HEK293 (cell line): ENCODE data around the gene APBB2.
A peak's percentile ranks its signal among the peaks of the same experiment; 100 is the strongest.

ENCODE experiments used
- CTCF ChIA-PET: fragments of 350-600 bp; formaldehyde crosslinking; extraction: SDS; loops from one replicate; lab custom pipeline; 2021; ENCODE audit warnings: antibody characterized with exemption; lab: Yijun Ruan, JAX
- POLR2A ChIA-PET: fragments of 300-600 bp; formaldehyde crosslinking; extraction: SDS; loops from one replicate; lab custom pipeline; 2020; ENCODE audit warnings: antibody characterized with exemption, inconsistent platforms; lab: Yijun Ruan, JAX
- H3K27ac ChIP-seq: fragments of 200-500 bp; sonication (Bioruptor generic); 2 replicates; pipeline ENCODE4 v1.5.1; 2014; ENCODE audit warnings: low read depth, low read length, control low read depth, inconsistent platforms; ENCODE audit errors: extremely low read depth
- H3K36me3 ChIP-seq, 2 experiments: fragments of 200-500 bp in 1 of 2; sonication (Bioruptor generic) in 1 of 2; 1 replicate in 1 of 2; 2 replicates in 1 of 2; pipeline ENCODE4 v1.5.1; 2014 to 2017; ENCODE audit warnings: inconsistent platforms in 2 of 2, low read length in 2 of 2; ENCODE audit not compliant: control insufficient read depth in 2 of 2, insufficient read depth in 1 of 2
- H3K4me1 ChIP-seq: fragments of 200-500 bp; sonication (Bioruptor generic); 2 replicates; pipeline ENCODE4 v1.5.1; 2014; ENCODE audit warnings: mild to moderate bottlenecking, low read length, inconsistent platforms; ENCODE audit not compliant: control insufficient read depth, insufficient read depth
- H3K4me3 ChIP-seq: 2 replicates; pipeline ENCODE4 v1.5.1; 2011; ENCODE audit warnings: low read depth, mild to moderate bottlenecking, control low read depth, low read length, moderate library complexity
- H3K9me3 ChIP-seq: fragments of 200-500 bp; sonication (Bioruptor generic); 2 replicates; pipeline ENCODE4 v1.5.1; 2014; ENCODE audit warnings: low read depth, low read length, inconsistent platforms; ENCODE audit not compliant: control insufficient read depth, insufficient read depth
- INSM2 ChIP-seq: fragments of 450-650 bp; formaldehyde crosslinking; IDR thresholded peaks from 2 replicates; pipeline ENCODE4 v1.5.1; 2016; ENCODE audit warnings: missing biosample characterization, missing genetic modification characterization
- PBX3 ChIP-seq: sonication (generic); formaldehyde crosslinking; IDR thresholded peaks from 2 replicates; pipeline ENCODE4 v1.8.1; 2022; ENCODE audit warnings: mild to moderate bottlenecking, moderate library complexity, missing genetic modification reagents
- SP3 ChIP-seq: fragments of 450-650 bp; formaldehyde crosslinking; IDR thresholded peaks from 2 replicates; pipeline ENCODE4 v1.5.1; 2016; ENCODE audit warnings: missing biosample characterization, missing genetic modification characterization
- ZBTB11 ChIP-seq: fragments of 450-650 bp; formaldehyde crosslinking; conservative IDR thresholded peaks from 2 replicates; pipeline ENCODE4 v1.5.1; 2016; ENCODE audit warnings: low read depth, missing biosample characterization, missing genetic modification characterization
- ZBTB8A ChIP-seq: fragments of 450-650 bp; formaldehyde crosslinking; IDR thresholded peaks from 2 replicates; pipeline ENCODE4 v1.5.1; 2016; ENCODE audit warnings: missing biosample characterization, missing genetic modification characterization
- ZNF138 ChIP-seq: fragments of 450-650 bp; formaldehyde crosslinking; IDR thresholded peaks from 2 replicates; pipeline ENCODE4 v1.5.1; 2016; ENCODE audit warnings: missing biosample characterization, missing genetic modification characterization, borderline replicate concordance
- ZNF280C ChIP-seq: fragments of 450-650 bp; formaldehyde crosslinking; IDR thresholded peaks from 2 replicates; pipeline ENCODE4 v1.5.1; 2016; ENCODE audit warnings: missing biosample characterization, missing genetic modification characterization
- ZNF341 ChIP-seq: fragments of 450-650 bp; formaldehyde crosslinking; IDR thresholded peaks from 2 replicates; pipeline ENCODE4; 2016; ENCODE audit warnings: low read depth, missing biosample characterization, missing genetic modification characterization
- ZNF37A ChIP-seq: fragments of 450-650 bp; IDR thresholded peaks from 2 replicates; pipeline ENCODE4 v1.5.1; 2018; ENCODE audit warnings: missing biosample characterization, missing genetic modification characterization
- ZNF48 ChIP-seq: fragments of 450-650 bp; formaldehyde crosslinking; IDR thresholded peaks from 2 replicates; pipeline ENCODE4 v1.5.1; 2016; ENCODE audit warnings: missing biosample characterization, missing genetic modification characterization
- ZNF488 ChIP-seq: fragments of 450-650 bp; formaldehyde crosslinking; IDR thresholded peaks from 2 replicates; pipeline ENCODE4 v1.5.1; 2016; ENCODE audit warnings: missing biosample characterization, missing genetic modification characterization
- ZNF624 ChIP-seq: fragments of 450-650 bp; formaldehyde crosslinking; IDR thresholded peaks from 2 replicates; pipeline ENCODE4 v1.5.1; 2017; ENCODE audit warnings: missing biosample characterization, missing genetic modification characterization
- ZNF658 ChIP-seq: fragments of 450-650 bp; formaldehyde crosslinking; IDR thresholded peaks from 2 replicates; pipeline ENCODE4; 2016; ENCODE audit warnings: missing biosample characterization, missing genetic modification characterization
- ZNF677 ChIP-seq: fragments of 450-650 bp; IDR thresholded peaks from 2 replicates; pipeline ENCODE4 v1.5.0; 2018; ENCODE audit warnings: missing biosample characterization, mild to moderate bottlenecking, missing genetic modification characterization, moderate library complexity
- ZSCAN30 ChIP-seq: fragments of 450-650 bp; IDR thresholded peaks from 2 replicates; pipeline ENCODE4 v1.5.1; 2018; ENCODE audit warnings: missing biosample characterization, mild to moderate bottlenecking, missing genetic modification characterization, moderate library complexity

The APBB2 gene

GRCh38 chr4:40856840-40857362 lies 357.4 kb downstream of the APBB2 start (continued):
- TF ChIP-seq INSM2 (tag by site-specific recombination) (no peak), ZBTB8A (tag by site-specific recombination) (peak; percentile 86), ZBTB11 (tag by site-specific recombination) (no peak)

- CTCF ChIA-PET: interaction anchor here (0.9 kb wide), 1 partner anchor 42 kb away, joined by 4 read pairs; no protein-coding TSS in a partner anchor
- Histone ChIP-seq H3K4me1 (no peaks in the 10 kb centered on the region), H3K36me3 (no peaks in the 10 kb centered on the region), H3K27ac (no peak overlapping the region; the same call in 1 of the 2 replicates), H3K9me3 (no peaks in the 10 kb centered on the region), H3K4me3 (peak overlapping the region; percentile 55)
- POLR2A ChIA-PET: interaction anchor here (0.6 kb wide), 1 partner anchor 1051 kb away, joined by 5 read pairs; no protein-coding TSS in a partner anchor
- TF ChIP-seq ZNF341 (tag by site-specific recombination) (no peak), ZSCAN30 (no peak), ZNF658 (tag by site-specific recombination) (no peak)
These were observed 358.0 kb downstream of the APBB2 start for GRCh38 chr4:40856277-40856839.

- POLR2A ChIA-PET: no interaction called here
These were observed 363.8 kb downstream of the APBB2 start for GRCh38 chr4:40850496-40850895.

More at GRCh38 chr4:40850496-40850895, 363.8 kb downstream of the APBB2 start:
- Histone ChIP-seq H3K9me3 (no peaks in the 10 kb centered on the region), H3K4me3 (no peak overlapping the region), H3K36me3 (no peaks in the 10 kb centered on the region), H3K4me1 (no peaks in the 10 kb centered on the region), H3K27ac (no peak overlapping the region)
- CTCF ChIA-PET: no interaction called here
- TF ChIP-seq SP3: no peak
- no peak for TF ChIP-seq ZNF280C (tag by site-specific recombination)
- TF ChIP-seq PBX3: no peak
- TF ChIP-seq ZNF624 (tag by site-specific recombination): no peak
- TF ChIP-seq ZNF488: no peak
- no peak for TF ChIP-seq ZNF48 (tag by site-specific recombination)
- no peak for TF ChIP-seq ZNF677 (tag by site-specific recombination)
- TF ChIP-seq ZNF37A: no peak
- no peak for TF ChIP-seq ZNF138
